H1 (cell line): ENCODE results near the gene TRIM6. TPM values are rescaled to one million over a fixed set of nuclear protein-coding genes. Genes with fewer than 3 reads are reported as not detected.

Source experiments
- CBX5 ChIP-seq: fragments of 300-800, 300-1000 bp; sonication (generic); IDR thresholded peaks from 2 replicates; pipeline ENCODE4 v1.7.1; 2016; ENCODE audit warnings: antibody characterized with exemption, low read length, low read depth
- CEBPB ChIP-seq: IDR thresholded peaks from 2 replicates; pipeline ENCODE4 v1.6.1; 2012; ENCODE audit warnings: low read depth, low read length
- FOSL1 ChIP-seq: IDR thresholded peaks from 2 replicates; pipeline ENCODE4 v1.6.1; 2011; ENCODE audit warnings: mild to moderate bottlenecking, low read depth, low read length, moderate library complexity; ENCODE audit not compliant: insufficient read depth
- HDAC6 ChIP-seq: IDR thresholded peaks from one replicate; pipeline ENCODE4 v1.7.1; 2012; ENCODE audit warnings: low read depth, mild to moderate bottlenecking, inconsistent platforms, low read length, moderate library complexity
- KDM5A ChIP-seq: fragments of 200-600 bp; IDR thresholded peaks from 2 replicates; pipeline ENCODE4 v1.7.1; 2012; ENCODE audit warnings: mild to moderate bottlenecking, low read length, inconsistent platforms, mixed read lengths
- SIN3A ChIP-seq, 2 experiments: IDR thresholded peaks in 1 of 2; conservative IDR thresholded peaks in 1 of 2; 2 replicates each; pipeline ENCODE4 v1.6.1; 2011 to 2012; ENCODE audit warnings: low read length in 2 of 2, improper control_type of control experiment in 1 of 2, low read depth in 1 of 2, mild to moderate bottlenecking in 1 of 2
- TEAD4 ChIP-seq: IDR thresholded peaks from 2 replicates; pipeline ENCODE4 v1.6.1; 2012; ENCODE audit warnings: low read depth, low read length, inconsistent platforms, mixed read lengths
- YY1 ChIP-seq: IDR thresholded peaks from 2 replicates; pipeline ENCODE4 v1.6.1; 2011; ENCODE audit warnings: low read depth, mild to moderate bottlenecking, low read length
- polyA plus RNA-seq, 7 experiments: library from polyadenylated mRNA; depleted of rRNA in 3 of 7; stranded (reverse) in 5 of 7; unstranded in 2 of 7; fragments of >200 nt in 5 of 7; fragments of 200-250 nt in 2 of 7; gene quantifications; 1 replicate in 5 of 7; 2 replicates in 1 of 7; 4 replicates in 1 of 7; pipeline versions ENCODE4 v1.2.1 to v1.2.3, GENCODE V29; 2011 to 2013; ENCODE audit warnings: missing spikeins in 2 of 7, mixed read lengths in 2 of 7
- total RNA-seq: library from RNA; stranded (reverse); fragmentation: NEBNext Ultra II Directional; extraction: Animal tissue kit (Norgen Biotek cat#: 25700); gene quantifications from 2 replicates; pipeline ENCODE4 v1.2.1, GENCODE V29; 2021
- TF ChIP-seq, protein P1 (sequence below): fragments of 300-600 bp; sonication (generic); IDR thresholded peaks from 2 replicates; pipeline ENCODE4 v1.7.1; 2012; ENCODE audit warnings: low read length, moderate library complexity, mild to moderate bottlenecking, inconsistent platforms; ENCODE audit not compliant: insufficient replicate concordance
- TF ChIP-seq, protein P2 (sequence below): IDR thresholded peaks from 2 replicates; pipeline ENCODE4 v1.6.1; 2012; ENCODE audit warnings: inconsistent platforms
- TF ChIP-seq, protein P3 (sequence below): IDR thresholded peaks from 2 replicates; pipeline ENCODE4 v1.6.1; 2012; ENCODE audit warnings: inconsistent platforms

TRIM6 gene
- total and polyA plus RNA-seq, 2 of the 8 experiments (the other 6 are each of a cell fraction or from before 2014, with no cell fraction given) = 21.6 to 23.3 TPM

DNA sequence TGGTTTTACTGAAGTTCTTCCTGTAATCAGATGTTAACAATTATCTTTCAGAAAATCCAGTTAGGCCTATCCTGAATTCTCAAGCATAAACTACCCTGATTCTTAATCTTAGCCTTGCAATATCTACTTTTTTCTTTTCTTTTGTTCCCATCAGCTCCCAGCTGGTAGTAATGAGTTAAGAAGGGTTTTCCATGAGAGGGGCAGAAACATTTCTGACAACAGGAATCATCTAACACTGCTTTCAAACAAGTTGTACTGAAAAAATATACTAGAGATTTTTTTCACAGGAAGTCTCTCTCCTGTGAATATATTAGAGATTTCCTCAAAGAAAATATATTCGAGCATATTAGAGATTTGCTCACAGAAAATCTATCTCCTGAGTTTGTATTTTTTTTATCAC lies 3.3 kb upstream of the TRIM6 start (continued):
- TF ChIP-seq, protein P1, sequence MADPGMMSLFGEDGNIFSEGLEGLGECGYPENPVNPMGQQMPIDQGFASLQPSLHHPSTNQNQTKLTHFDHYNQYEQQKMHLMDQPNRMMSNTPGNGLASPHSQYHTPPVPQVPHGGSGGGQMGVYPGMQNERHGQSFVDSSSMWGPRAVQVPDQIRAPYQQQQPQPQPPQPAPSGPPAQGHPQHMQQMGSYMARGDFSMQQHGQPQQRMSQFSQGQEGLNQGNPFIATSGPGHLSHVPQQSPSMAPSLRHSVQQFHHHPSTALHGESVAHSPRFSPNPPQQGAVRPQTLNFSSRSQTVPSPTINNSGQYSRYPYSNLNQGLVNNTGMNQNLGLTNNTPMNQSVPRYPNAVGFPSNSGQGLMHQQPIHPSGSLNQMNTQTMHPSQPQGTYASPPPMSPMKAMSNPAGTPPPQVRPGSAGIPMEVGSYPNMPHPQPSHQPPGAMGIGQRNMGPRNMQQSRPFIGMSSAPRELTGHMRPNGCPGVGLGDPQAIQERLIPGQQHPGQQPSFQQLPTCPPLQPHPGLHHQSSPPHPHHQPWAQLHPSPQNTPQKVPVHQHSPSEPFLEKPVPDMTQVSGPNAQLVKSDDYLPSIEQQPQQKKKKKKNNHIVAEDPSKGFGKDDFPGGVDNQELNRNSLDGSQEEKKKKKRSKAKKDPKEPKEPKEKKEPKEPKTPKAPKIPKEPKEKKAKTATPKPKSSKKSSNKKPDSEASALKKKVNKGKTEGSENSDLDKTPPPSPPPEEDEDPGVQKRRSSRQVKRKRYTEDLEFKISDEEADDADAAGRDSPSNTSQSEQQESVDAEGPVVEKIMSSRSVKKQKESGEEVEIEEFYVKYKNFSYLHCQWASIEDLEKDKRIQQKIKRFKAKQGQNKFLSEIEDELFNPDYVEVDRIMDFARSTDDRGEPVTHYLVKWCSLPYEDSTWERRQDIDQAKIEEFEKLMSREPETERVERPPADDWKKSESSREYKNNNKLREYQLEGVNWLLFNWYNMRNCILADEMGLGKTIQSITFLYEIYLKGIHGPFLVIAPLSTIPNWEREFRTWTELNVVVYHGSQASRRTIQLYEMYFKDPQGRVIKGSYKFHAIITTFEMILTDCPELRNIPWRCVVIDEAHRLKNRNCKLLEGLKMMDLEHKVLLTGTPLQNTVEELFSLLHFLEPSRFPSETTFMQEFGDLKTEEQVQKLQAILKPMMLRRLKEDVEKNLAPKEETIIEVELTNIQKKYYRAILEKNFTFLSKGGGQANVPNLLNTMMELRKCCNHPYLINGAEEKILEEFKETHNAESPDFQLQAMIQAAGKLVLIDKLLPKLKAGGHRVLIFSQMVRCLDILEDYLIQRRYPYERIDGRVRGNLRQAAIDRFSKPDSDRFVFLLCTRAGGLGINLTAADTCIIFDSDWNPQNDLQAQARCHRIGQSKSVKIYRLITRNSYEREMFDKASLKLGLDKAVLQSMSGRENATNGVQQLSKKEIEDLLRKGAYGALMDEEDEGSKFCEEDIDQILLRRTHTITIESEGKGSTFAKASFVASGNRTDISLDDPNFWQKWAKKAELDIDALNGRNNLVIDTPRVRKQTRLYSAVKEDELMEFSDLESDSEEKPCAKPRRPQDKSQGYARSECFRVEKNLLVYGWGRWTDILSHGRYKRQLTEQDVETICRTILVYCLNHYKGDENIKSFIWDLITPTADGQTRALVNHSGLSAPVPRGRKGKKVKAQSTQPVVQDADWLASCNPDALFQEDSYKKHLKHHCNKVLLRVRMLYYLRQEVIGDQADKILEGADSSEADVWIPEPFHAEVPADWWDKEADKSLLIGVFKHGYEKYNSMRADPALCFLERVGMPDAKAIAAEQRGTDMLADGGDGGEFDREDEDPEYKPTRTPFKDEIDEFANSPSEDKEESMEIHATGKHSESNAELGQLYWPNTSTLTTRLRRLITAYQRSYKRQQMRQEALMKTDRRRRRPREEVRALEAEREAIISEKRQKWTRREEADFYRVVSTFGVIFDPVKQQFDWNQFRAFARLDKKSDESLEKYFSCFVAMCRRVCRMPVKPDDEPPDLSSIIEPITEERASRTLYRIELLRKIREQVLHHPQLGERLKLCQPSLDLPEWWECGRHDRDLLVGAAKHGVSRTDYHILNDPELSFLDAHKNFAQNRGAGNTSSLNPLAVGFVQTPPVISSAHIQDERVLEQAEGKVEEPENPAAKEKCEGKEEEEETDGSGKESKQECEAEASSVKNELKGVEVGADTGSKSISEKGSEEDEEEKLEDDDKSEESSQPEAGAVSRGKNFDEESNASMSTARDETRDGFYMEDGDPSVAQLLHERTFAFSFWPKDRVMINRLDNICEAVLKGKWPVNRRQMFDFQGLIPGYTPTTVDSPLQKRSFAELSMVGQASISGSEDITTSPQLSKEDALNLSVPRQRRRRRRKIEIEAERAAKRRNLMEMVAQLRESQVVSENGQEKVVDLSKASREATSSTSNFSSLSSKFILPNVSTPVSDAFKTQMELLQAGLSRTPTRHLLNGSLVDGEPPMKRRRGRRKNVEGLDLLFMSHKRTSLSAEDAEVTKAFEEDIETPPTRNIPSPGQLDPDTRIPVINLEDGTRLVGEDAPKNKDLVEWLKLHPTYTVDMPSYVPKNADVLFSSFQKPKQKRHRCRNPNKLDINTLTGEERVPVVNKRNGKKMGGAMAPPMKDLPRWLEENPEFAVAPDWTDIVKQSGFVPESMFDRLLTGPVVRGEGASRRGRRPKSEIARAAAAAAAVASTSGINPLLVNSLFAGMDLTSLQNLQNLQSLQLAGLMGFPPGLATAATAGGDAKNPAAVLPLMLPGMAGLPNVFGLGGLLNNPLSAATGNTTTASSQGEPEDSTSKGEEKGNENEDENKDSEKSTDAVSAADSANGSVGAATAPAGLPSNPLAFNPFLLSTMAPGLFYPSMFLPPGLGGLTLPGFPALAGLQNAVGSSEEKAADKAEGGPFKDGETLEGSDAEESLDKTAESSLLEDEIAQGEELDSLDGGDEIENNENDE = no peak
- TF ChIP-seq KDM5A (no peak), SIN3A (conservative IDR thresholded peaks at IDR 0.05 in 1 of 2, IDR thresholded peaks at IDR 0.05 in 1 of 2; ENCODE audit: low read depth in 1 of 2, low read length in 2 of 2) (no peak), TEAD4 (no peak), YY1 (no peak), CEBPB (no peak), CBX5 (no peak), FOSL1 (no peak), HDAC6 (no peak)
- TF ChIP-seq, protein P2, sequence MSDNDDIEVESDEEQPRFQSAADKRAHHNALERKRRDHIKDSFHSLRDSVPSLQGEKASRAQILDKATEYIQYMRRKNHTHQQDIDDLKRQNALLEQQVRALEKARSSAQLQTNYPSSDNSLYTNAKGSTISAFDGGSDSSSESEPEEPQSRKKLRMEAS = no peak
- TF ChIP-seq, protein P3, sequence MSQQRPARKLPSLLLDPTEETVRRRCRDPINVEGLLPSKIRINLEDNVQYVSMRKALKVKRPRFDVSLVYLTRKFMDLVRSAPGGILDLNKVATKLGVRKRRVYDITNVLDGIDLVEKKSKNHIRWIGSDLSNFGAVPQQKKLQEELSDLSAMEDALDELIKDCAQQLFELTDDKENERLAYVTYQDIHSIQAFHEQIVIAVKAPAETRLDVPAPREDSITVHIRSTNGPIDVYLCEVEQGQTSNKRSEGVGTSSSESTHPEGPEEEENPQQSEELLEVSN = no peak
